ENCODE results near the gene PTPRD. TPM values are rescaled to one million over a fixed set of nuclear protein-coding genes. Genes with fewer than 3 reads are reported as not detected.

Gene PTPRD
- total RNA-seq, 1 donor from 2014 or later: 7.8 TPM

DNA sequence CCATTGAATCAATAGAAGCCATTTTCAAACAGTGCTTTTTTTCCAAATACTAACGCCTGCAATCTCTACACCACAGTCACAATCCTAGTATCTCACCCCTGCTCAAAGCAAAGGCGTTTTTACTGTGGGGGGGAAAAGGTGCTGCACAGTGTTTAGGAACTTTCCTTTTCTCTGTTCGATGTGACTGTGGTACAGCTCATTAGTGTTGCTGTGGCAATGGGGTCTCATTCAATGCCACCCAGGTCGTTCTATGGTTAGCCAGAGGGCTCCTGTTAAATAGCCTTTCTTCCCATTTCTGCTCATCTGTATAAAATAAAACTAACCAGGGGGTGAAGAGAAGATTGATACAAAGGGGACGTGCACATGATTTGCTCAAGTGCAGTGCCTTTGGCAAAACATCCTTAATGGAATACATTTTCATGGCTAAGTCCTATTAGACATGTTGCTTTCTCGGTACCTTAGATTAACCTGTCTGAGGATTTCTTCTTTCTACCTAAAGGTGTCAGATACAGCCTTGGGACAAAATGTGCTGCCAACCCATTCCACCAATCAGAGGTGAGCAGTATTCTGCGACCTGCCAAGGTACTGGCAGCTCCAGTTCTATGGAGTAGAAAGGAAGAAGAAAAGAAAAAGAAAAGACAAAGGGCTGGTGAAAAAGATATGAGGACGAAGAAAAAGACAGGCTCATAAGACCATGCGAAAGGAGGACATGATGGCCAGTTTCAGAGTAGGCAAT is 2161.8 kb downstream of the PTPRD start:
- intact Hi-C loops (cut with DNase I): no loop called here
- DNase-seq (no peak), ATAC-seq (ENCODE audit: poor library complexity) (no peak)

DNA sequence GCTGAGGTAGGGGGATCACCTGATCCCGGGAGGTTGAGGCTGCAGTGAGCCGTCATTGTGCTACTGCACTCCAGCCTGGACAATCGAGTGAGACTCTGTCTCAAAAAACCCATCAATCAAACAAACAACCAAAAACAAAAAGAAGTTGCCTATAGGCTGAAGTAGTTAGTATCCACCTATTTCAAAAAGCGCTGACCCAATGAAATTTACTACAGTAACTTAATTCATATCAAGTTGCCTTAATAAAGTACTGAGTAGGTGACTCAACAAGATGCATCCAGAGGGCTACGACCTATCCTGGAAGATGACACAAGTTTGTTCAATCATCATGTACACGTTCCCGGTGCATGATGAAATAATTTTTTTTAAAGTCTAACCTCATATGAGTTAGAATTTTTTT is 2164.6 kb downstream of the PTPRD start:
- ATAC-seq (ENCODE audit: poor library complexity) (no peak), DNase-seq (no peak)
- intact Hi-C loops (cut with DNase I): no loop called here

DNA sequence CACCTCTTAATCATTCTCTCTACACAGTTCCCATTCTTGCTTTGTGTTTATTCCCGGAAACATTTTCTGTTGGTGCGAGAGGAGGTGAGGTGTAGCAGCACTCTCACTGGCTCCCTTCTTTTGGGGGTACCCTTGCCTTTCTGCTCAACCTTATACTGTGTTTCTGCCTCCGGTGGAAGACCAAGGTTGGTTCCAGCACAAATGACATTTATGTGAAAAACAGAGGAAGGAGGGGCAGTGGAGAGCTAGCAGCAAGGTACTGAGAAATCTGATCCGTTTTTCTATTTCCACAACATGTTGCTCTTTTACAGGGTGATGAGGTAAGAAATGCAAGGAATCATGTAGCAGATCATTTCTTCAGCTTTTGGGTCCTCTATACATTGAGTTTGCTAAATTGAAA is 2165.2 kb downstream of the PTPRD start:
- intact Hi-C loops (cut with DNase I): no loop called here
- no peak for DNase-seq
- ATAC-seq (ENCODE audit: poor library complexity): no peak

DNA sequence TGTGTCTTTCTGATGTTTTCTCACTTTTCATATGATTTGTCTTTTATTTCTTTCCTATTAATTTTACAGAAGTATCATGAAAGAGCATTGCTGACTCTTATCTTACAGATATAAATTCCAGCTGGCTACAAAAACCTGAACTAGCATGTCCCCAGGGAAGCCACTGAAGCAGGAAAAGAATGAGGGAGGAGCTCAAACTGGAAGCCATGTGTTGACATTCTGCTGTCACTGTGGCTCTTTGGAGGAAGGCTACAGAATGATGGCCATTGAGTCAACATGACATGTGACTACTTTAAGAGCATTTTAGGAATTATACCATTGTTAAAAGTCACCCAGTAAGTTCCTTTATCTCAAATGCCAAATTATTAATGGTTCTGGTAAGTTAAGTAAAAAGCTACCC is 2174.9 kb downstream of the PTPRD start:
- intact Hi-C loops (cut with DNase I): no loop called here
- ATAC-seq (ENCODE audit: poor library complexity): no peak
- no peak for DNase-seq

DNA sequence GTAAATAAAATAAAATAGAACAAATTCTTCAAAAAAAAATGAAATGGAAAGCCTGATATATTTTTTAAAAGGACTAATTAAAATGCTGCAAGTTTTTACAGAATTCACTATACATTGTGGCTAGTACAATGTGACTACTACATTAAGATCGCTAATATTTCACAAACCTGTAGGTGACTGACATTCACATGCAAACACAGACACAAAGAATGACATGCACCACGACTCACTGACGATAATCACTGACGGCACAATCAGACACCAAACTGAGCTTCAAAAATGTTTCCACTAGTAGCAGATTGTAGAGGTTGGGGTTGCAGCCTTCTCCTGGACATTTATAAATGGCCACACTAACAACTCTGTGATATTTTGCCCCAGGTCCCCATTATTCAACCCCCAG is 2175.5 kb downstream of the PTPRD start:
- no peak for DNase-seq
- intact Hi-C loops (cut with DNase I): no loop called here

DNA sequence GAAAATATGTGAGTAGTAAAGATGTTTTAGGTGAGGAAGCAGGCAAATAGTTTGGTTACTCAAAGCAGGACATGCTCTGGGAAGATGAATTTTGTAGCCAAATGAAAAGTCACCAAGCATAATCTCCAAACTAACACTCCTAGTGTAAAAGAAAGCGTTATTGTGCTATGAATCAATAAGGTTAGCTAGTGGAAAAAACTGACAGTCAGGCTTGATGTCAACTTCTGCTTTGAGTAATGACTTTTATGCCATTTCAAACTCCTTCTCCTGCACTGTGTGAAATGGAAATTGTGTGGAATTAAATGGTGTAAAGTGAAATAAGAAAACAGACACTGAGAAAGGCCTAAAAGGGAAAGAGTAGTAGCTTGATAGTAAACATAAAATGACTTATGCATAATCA is 2176.0 kb downstream of the PTPRD start:
- DNase-seq (no peak), ATAC-seq (ENCODE audit: poor library complexity) (no peak)
- intact Hi-C loops (cut with DNase I): no loop called here

More for the DNA sequence above, 2175.5 kb downstream of the PTPRD start:
- no peak for ATAC-seq (ENCODE audit: poor library complexity)

DNA sequence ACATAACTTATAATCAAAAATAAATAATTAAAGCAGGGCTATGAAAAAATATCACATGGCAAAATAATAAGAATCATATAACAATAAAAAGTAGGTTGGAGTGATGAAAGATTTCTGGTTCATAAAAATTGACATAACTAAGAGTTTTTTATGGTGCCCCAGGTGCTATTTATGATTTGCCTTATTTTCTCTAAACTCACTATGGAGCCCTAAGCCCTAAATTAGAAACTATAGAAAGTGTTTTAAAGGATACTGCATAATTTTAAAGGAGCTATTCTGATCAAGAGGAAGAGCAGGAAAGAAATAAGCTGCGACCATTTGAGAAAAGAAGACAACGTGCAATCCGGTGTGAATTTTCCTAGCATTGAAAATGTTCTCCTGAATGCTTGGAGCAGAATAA is 2178.2 kb downstream of the PTPRD start:
- DNase-seq (no peak), ATAC-seq (ENCODE audit: poor library complexity) (no peak)
- intact Hi-C loops (cut with DNase I): no loop called here

DNA sequence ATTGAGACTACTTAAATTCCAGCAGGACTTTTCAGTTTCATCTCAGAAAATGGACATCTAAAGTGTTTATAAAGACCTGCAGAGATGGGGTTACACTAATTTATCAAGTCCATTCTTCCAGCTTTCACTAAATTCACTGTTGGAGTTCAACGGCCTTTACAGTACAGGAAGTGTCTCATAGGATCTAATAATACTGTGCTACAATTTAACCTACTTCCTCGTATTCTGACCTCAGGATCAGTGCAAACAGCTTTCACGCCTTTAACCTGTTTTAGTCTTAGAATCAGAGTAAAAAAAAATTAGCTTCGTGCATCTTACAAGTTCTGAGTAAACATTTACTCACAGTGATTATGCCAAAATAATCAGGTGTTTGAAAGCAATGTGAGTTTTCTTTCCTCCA is 2180.6 kb downstream of the PTPRD start:
- ATAC-seq (ENCODE audit: poor library complexity): no peak
- intact Hi-C loops (cut with DNase I): no loop called here
- no peak for DNase-seq

DNA sequence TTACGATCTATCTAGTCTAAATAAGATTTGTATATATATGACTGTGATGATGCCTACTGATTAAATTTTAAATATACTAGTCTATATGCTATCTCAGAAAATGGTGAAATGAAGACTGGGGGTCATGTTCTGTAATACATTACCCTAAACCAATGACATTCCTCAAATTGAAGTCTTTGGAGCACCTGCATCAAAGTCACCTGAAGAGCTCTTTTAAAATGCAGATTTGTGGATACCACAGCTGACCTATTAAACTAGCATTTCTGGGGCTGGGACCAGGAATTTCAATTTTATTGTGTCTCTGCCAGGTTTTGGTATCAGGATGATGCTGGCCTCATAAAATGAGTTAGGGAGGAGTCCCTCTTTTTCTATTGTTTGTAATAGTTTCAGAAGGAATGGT is 2181.3 kb downstream of the PTPRD start:
- DNase-seq: no peak
- ATAC-seq (ENCODE audit: poor library complexity): no peak
- intact Hi-C loops (cut with DNase I): no loop called here

DNA sequence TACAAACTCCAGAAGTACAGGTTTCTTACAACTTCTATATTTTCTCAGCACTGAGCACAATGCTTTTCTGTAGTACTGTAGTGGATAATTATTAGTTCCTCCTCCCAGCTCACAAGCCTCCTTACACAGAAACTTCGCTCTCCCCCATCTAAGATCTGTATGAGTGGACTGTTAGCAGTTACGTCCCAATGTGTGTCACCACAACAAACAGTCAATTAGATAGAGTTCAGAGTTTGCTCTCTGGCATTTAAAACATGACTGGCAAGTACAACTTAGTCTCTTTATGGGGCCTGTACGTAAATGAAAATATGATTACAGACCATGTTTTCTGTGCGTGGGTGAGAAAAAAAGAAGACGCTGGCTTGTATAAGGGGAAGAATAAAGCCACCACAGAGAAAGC is 2181.9 kb downstream of the PTPRD start:
- DNase-seq: no peak
- intact Hi-C loops (cut with DNase I): no loop called here
- ATAC-seq (ENCODE audit: poor library complexity): no peak

DNA sequence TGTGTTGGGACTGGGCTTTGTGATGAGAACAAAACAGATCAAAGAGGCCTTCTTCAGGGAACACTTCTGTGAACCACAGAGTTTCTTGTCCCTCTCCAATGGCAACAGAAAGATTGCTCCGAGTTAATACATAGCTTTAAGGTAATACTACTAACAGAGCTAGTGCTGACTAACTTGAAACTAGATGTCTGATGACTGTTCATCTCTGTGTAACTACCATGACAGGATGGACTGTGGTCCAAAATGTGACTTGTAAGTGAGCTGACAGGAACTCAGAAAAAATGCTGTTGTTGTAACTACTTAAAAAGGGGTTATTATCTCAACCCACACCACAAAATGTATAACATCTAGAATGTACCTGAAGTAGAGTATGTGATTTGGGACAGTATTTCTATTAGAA is 2183.0 kb downstream of the PTPRD start:
- intact Hi-C loops (cut with DNase I): no loop called here
- ATAC-seq (ENCODE audit: poor library complexity) (no peak), DNase-seq (no peak)

DNA sequence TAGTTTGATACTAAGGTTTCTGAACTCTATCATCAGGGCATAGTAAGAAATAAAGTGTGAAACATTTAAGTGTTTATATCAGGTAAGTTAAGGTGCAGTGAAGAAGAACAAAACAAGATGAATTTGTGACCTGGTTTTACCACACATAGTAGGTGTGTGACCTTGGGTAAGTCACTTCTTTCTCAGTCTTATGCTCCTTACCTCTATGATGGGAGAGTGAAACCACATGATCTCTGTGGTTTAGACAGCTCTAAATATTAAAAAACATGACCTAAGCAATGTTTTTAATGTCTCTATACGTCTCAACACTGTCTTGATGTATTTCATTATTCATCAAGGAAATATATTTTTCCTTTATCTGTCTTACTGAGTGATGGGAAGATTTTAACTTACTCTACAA is 2183.6 kb downstream of the PTPRD start:
- ATAC-seq (ENCODE audit: poor library complexity) (no peak), DNase-seq (no peak)
- intact Hi-C loops (cut with DNase I): no loop called here

DNA sequence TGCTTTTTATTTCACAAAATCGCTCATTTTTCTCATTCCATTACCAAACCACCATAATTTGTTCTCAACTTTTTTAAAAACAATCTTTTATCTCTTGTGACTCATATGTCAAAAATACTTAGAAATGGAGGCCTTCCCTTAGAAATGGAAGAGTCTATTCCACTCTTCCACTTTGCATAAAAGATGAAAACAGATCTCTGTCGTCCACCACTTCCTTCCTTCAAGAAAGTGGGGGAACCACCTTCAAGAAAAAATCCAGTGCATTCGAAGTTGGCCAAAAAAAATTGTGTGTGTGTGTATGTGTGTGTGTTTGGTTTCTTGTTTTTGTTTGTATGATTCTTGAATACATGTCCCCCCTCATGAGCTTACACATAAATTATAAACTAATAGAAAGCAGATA is 2184.4 kb downstream of the PTPRD start:
- no peak for DNase-seq
- intact Hi-C loops (cut with DNase I): no loop called here
- ATAC-seq (ENCODE audit: poor library complexity): no peak

DNA sequence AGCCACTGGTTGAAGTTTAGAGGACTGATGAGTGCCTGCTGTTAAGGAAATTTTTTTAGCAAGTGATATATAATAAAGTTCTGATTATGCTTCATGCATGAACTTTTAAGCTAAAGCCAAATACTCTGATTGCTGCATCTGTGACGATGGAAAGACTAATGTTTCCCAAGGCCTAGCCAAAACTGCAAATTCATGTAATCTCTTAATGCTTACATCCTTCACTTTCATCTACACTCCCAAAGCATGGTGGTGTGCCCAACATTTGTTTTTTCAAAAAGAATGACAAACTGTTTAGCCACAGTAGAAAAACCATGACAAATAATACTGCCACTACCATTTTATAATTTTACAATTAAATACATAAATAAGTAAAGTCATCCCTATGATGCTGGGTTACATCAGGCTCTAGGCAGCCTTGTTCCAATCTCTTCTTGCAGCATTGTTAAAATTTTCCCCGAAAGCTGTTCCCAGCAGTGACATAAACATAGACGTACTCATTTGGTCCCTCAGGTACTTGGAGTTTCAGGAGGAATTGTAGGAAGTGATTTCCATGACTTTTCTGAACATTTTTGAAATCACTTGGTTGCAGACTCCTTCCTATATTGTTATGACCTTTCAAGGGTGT is 2187.9 kb downstream of the PTPRD start:
- intact Hi-C loops (cut with DNase I): no loop called here
- DNase-seq (no peak), ATAC-seq (ENCODE audit: poor library complexity) (no peak)

DNA sequence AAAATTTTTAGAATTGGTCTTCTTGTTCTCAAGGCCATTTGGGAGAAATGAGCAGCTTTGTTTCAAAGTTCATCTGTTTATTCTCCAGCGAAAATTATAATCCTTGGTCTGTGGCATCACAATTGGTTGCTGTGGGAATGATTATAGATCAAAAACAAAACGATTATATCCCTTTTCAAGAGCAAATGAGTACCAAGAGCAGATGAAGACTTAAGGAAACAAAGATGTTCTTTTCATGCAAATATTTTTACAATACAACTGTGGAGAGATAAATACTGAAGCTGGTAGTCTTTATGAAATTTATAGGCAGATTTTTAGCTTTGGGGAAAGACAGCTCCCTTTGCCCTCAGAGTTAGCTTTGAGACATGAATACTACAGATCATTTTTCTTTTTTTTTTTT is 2192.4 kb downstream of the PTPRD start:
- ATAC-seq (ENCODE audit: poor library complexity): no peak
- intact Hi-C loops (cut with DNase I): no loop called here

DNA sequence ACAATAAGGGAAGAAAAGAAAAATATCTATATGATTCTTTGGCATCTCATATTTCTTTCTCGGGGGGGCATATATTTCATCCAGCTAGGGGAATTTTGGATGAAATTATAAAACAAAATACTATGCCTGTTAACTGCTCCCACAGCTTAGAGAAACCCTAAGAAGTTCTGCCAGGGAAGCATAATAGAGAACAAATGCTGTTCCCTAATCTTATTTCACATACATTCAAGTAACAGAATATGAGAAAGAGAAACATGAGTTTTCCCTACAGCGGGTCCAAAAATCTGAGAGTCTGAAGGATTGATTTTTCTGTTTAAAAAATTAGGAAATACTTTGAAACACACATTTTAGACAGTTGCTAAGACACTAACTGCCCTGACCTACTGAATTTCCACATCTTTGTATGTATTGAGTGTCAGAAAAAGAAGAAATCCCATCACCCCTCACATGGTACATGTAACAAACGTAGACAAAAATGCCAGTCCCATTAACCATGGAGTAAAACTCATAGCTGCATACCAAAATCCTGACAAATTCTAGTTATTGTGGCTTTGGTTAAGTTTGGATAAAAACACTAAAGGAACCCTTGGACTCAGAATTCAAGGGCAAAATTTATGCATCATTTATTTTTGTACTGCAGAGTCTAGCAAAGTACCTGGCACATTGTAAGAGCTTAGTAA is 2193.1 kb downstream of the PTPRD start:
- intact Hi-C loops (cut with DNase I): no loop called here
- ATAC-seq (ENCODE audit: poor library complexity) (no peak), DNase-seq (no peak)

More for the DNA sequence above, 2192.4 kb downstream of the PTPRD start:
- no peak for DNase-seq

DNA sequence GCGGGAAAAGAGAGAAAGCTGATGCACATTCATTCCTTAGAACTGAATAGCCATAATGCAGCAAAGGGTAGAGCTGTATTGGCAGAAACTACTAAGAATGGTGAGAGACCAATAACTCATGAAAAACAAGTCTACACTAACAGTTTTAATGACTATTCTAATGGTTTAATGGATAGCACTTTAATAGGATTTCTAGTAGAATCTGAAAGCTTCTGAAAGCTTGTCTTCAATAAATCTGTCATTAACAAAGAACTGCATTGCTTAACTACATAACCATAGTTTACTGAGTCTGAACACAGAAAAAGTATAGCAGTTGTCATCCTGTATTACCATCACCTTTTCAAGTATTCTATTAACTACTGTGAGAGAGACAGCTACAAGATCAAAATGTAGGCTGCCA is 2195.5 kb downstream of the PTPRD start:
- ATAC-seq (ENCODE audit: poor library complexity) (no peak), DNase-seq (no peak)
- intact Hi-C loops (cut with DNase I): no loop called here

DNA sequence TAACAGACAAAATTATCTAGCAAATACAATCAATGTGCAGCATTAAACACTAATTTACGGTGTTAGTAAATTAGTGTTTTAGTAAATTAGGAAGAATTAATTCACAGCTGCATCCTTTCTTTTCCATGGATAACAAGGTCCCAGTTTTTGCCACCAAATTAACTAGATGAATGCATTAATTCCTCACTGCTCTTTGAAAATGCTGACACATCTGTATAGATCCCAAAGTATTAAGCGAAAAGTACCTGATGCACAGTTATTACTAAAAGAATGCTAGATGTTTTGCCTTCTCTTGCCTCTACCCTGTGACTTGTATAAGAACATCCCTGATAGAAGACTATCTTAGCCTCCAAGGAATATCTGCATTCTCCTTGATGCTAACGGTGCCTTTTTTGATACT is 2200.5 kb downstream of the PTPRD start:
- intact Hi-C loops (cut with DNase I): no loop called here
- ATAC-seq (ENCODE audit: poor library complexity): no peak
- DNase-seq: no peak

DNA sequence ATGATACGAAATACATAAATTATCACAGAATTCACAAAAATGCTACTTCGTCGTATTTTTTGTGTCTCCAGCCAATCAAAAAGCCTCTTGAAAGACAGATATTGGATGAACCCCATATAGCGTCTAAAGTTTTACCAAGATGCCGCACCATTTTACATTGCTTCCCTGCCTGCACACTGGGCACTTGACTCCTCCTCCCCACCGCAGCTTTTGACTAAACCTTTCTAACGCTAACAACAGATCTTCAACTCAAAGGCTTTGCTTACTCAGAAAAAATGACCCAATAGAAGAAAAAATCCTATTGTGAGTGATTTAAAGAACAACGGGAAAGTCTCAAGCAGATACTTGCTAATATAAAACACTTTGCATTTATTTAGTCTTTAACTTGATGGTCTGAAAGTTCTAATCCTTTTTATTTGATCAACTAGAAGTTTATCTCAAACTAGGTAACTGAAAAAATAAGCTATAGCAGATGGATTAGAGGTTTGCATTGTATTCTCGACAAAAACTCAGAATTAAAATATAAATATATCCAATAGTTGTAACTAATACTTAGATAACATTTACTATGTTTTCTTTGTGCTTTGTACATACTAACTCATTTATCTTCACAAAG is 2204.1 kb downstream of the PTPRD start:
- no peak for DNase-seq
- no peak for ATAC-seq (ENCODE audit: poor library complexity)
- intact Hi-C loops (cut with DNase I): no loop called here

All from Right ventricle myocardium superior (tissue), 1 donor.